ENCODE measurements around the gene GPM6B. TPM values are rescaled to one million over a fixed set of nuclear protein-coding genes. Genes with fewer than 3 reads are reported as not detected.

The GPM6B gene, protein sequence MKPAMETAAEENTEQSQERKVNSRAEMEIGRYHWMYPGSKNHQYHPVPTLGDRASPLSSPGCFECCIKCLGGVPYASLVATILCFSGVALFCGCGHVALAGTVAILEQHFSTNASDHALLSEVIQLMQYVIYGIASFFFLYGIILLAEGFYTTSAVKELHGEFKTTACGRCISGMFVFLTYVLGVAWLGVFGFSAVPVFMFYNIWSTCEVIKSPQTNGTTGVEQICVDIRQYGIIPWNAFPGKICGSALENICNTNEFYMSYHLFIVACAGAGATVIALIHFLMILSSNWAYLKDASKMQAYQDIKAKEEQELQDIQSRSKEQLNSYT
- 1.8 TPM in 2 replicates for polyA plus RNA-seq (2013)

DNA sequence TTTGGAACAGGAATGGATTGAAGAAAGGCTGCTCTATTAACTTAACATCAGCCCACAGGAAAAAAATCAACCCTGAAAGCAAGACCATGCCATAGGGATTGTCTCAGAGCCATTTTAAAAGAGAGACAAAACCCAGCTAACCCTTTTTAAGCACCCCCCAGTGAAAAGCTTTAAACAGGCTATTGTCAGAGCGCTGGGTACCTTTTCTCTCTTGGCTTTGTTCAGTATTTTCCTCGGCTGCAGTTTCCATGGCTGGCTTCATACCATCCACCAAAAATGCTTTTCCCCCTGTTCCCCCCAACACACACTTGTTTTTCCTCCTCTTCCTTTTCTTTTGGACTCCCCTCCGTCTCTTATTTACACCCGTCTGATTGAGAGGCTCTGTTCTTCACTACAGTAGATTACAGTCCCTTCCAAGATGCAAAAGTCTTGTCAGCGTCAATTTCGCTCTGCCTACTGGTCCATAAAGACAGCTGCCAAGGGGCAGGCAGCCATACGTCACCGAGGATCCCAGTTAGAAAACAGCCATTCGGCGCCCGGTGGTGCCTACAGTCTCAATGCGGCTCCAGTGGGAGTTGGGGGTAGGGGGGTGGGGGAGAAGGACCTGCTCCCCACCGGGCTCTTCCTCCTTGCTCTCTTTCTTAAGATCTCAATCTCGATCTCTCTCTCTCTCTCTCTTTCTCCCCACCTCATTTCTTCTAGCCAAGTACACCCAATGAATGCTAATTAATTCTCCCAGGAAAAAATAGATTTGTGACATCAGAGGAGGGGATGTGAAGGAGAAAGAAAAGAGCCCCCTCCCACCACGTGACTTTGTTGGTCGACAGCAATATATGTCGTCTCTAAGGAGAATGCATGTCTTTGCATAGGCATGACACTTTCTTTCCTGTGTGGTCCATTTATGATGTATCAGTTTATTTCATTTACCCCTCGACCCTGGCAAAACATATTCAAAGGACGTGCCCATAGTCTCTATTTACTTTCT lies at the start of gene GPM6B:
GPM6B (minus strand) TSS at position 451 of the 985 bp plus-strand sequence; CDS start at position 262, 189 bp downstream.
- Histone ChIP-seq H4K8ac (ENCODE audit: low read depth, low read length) (no peak within 1 kb of the TSS), H2BK12ac (ENCODE audit: low read length) (no peak within 1 kb of the TSS), H3K4ac (ENCODE audit: low read depth, low read length) (no peak within 1 kb of the TSS), H3K14ac (ENCODE audit: low read length) (no peak within 1 kb of the TSS), H2AK5ac (ENCODE audit: low read length) (no peak within 1 kb of the TSS), H3K9me3 (ENCODE audit: insufficient read depth, low read depth, low read length) (no peaks in the 10 kb centered on the region), H4K91ac (ENCODE audit: low read depth, low read length) (no peak within 1 kb of the TSS), H2BK5ac (ENCODE audit: low read depth, low read length, poor library complexity) (no peak within 1 kb of the TSS), H2AFZ (ENCODE audit: insufficient read depth, low read length, poor library complexity) (no peak within 1 kb of the TSS), H3K4me2 (ENCODE audit: low read length) (no peak within 1 kb of the TSS), H3K4me3 (ENCODE audit: low read depth, low read length) (no peak within 1 kb of the TSS), H3K18ac (ENCODE audit: low read length) (no peak within 1 kb of the TSS), H3K23ac (ENCODE audit: low read length) (no peak within 1 kb of the TSS), H3K27me3 (ENCODE audit: insufficient read depth, low read length) (no peaks in the 10 kb centered on the region), H4K12ac (ENCODE audit: low read depth, low read length) (no peak within 1 kb of the TSS), H2BK120ac (ENCODE audit: insufficient read depth, low read length, poor library complexity) (no peak within 1 kb of the TSS), H3K27ac (ENCODE audit: low read depth, low read length) (no peak within 1 kb of the TSS), H3K4me1 (ENCODE audit: control insufficient read depth in 1 of 2, insufficient read depth in 2 of 2, low read length in 2 of 2) (no peaks in the 10 kb centered on the region), H3K79me1 (ENCODE audit: low read length) (no peaks in the 10 kb centered on the region), H3K79me2 (ENCODE audit: control insufficient read depth, insufficient read depth, low read length, poor library complexity) (no peaks in the 10 kb centered on the region), H3K36me3 (ENCODE audit: control insufficient read depth in 1 of 2, insufficient read depth in 2 of 2, low read length in 2 of 2) (no peaks in the 10 kb centered on the region), H3K9ac (ENCODE audit: low read length) (no peak within 1 kb of the TSS)
- DNase-seq, result no peak
- no CpG with 5 or more reads among the region's 19 CpGs for WGBS (ENCODE audit: extremely low coverage, insufficient coverage, insufficient read length)

DNA sequence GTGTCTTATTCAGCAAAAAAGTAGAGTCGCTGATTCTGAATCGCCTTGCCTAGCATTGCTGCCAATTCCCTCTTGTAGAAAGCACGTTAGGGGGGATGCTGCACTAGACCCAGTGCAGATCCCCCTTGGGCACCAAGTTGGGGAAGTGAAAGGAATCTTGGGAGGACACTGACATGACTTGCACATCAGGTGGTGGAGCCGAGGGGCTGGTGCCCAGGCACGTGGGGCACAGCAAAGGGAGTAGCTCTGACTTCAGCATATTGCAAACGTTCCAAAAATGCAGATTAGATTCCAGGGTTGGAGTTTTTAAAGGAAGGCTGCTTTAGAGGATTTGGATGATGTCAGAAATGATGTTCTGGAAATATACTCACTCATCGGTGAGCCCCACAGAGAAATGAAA lies 47.4 kb upstream of the GPM6B start:
- no peak overlapping the region for H3K18ac ChIP-seq (ENCODE audit: low read length)
- no peak overlapping the region for H3K9ac ChIP-seq (ENCODE audit: low read length)
- no peaks in the 10 kb centered on the region for H3K79me1 ChIP-seq (ENCODE audit: low read length)
- no peaks in the 10 kb centered on the region for H3K36me3 ChIP-seq (ENCODE audit: control insufficient read depth in 1 of 2, insufficient read depth in 2 of 2, low read length in 2 of 2)
- no peak for DNase-seq
- H4K91ac ChIP-seq (ENCODE audit: low read depth, low read length), result no peak overlapping the region
- H2BK120ac ChIP-seq (ENCODE audit: insufficient read depth, low read length, poor library complexity), result no peak overlapping the region
- no peak overlapping the region for H3K4ac ChIP-seq (ENCODE audit: low read depth, low read length)
- H3K4me2 ChIP-seq (ENCODE audit: low read length), result no peak overlapping the region
- H3K27me3 ChIP-seq (ENCODE audit: insufficient read depth, low read length), result no peaks in the 10 kb centered on the region
- no peaks in the 10 kb centered on the region for H3K79me2 ChIP-seq (ENCODE audit: control insufficient read depth, insufficient read depth, low read length, poor library complexity)
- H4K12ac ChIP-seq (ENCODE audit: low read depth, low read length), result no peak overlapping the region
- WGBS (ENCODE audit: extremely low coverage, insufficient coverage, insufficient read length), result no CpG with 5 or more reads among the region's 7 CpGs
- no peak overlapping the region for H3K23ac ChIP-seq (ENCODE audit: low read length)
- no peaks in the 10 kb centered on the region for H3K4me1 ChIP-seq (ENCODE audit: control insufficient read depth in 1 of 2, insufficient read depth in 2 of 2, low read length in 2 of 2)
- H3K9me3 ChIP-seq (ENCODE audit: insufficient read depth, low read depth, low read length), result no peaks in the 10 kb centered on the region
- H2BK12ac ChIP-seq (ENCODE audit: low read length), result no peak overlapping the region
- H2AFZ ChIP-seq (ENCODE audit: insufficient read depth, low read length, poor library complexity), result no peak overlapping the region
- H2AK5ac ChIP-seq (ENCODE audit: low read length), result no peak overlapping the region
- H2BK5ac ChIP-seq (ENCODE audit: low read depth, low read length, poor library complexity), result no peak overlapping the region
- H3K4me3 ChIP-seq (ENCODE audit: low read depth, low read length), result no peak overlapping the region
- H4K8ac ChIP-seq (ENCODE audit: low read depth, low read length), result no peak overlapping the region
- H3K27ac ChIP-seq (ENCODE audit: low read depth, low read length), result no peak overlapping the region
- H3K14ac ChIP-seq (ENCODE audit: low read length), result no peak overlapping the region

DNA sequence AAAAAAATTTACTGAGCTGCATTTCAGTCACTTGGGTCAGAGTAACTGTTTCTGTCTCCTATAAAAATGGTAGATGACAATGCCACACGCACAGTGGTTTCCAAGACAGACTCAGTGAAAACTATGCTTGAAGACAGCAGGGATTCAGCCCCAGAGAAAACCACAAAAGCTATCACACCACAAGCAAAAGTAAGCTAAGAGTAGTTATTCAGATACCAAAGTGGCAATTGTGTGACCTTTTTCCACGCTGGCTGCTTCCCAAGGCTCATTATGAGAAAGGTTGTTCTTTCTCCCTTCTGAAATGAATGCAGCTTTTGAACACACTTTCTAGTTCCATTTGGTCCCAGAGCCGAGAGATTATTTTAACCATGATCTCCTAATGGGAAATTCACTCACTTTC lies 46.4 kb upstream of the GPM6B start:
- Histone ChIP-seq H3K18ac (ENCODE audit: low read length) (no peak overlapping the region), H2BK5ac (ENCODE audit: low read depth, low read length, poor library complexity) (no peak overlapping the region), H3K4me3 (ENCODE audit: low read depth, low read length) (no peak overlapping the region), H4K8ac (ENCODE audit: low read depth, low read length) (no peak overlapping the region), H3K9me3 (ENCODE audit: insufficient read depth, low read depth, low read length) (no peaks in the 10 kb centered on the region), H3K4me1 (ENCODE audit: control insufficient read depth in 1 of 2, insufficient read depth in 2 of 2, low read length in 2 of 2) (no peaks in the 10 kb centered on the region), H4K12ac (ENCODE audit: low read depth, low read length) (no peak overlapping the region), H3K27ac (ENCODE audit: low read depth, low read length) (no peak overlapping the region), H3K27me3 (ENCODE audit: insufficient read depth, low read length) (no peaks in the 10 kb centered on the region), H3K4me2 (ENCODE audit: low read length) (no peak overlapping the region), H3K14ac (ENCODE audit: low read length) (no peak overlapping the region), H3K9ac (ENCODE audit: low read length) (no peak overlapping the region), H3K23ac (ENCODE audit: low read length) (no peak overlapping the region), H3K4ac (ENCODE audit: low read depth, low read length) (no peak overlapping the region), H2AK5ac (ENCODE audit: low read length) (no peak overlapping the region), H3K36me3 (ENCODE audit: control insufficient read depth in 1 of 2, insufficient read depth in 2 of 2, low read length in 2 of 2) (no peaks in the 10 kb centered on the region), H3K79me1 (ENCODE audit: low read length) (no peaks in the 10 kb centered on the region), H4K91ac (ENCODE audit: low read depth, low read length) (no peak overlapping the region), H2AFZ (ENCODE audit: insufficient read depth, low read length, poor library complexity) (no peak overlapping the region), H3K79me2 (ENCODE audit: control insufficient read depth, insufficient read depth, low read length, poor library complexity) (no peaks in the 10 kb centered on the region), H2BK120ac (ENCODE audit: insufficient read depth, low read length, poor library complexity) (no peak overlapping the region), H2BK12ac (ENCODE audit: low read length) (no peak overlapping the region)
- no CpG with 5 or more reads among the region's 3 CpGs for WGBS (ENCODE audit: extremely low coverage, insufficient coverage, insufficient read length)
- DNase-seq, result no peak

DNA sequence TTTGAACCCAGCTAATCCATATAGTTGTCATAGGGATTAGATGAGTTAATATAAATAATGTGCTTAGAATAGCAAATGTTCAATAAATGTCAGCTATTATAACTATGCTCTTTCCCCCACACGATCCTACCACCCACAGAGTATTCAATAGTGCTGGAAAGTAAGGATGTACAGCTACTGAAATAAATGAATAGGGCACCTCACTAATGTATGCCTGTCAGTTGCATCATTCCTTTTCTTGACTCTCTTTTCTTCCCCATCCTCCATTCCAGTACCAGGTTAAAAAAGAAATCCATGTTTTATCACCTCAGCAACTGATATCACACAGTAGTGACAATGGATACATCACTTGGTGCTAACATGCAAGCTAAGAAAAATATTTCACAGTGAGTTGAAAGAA lies 42.8 kb upstream of the GPM6B start:
- H2AFZ ChIP-seq (ENCODE audit: insufficient read depth, low read length, poor library complexity), result no peak overlapping the region
- no peak overlapping the region for H3K4ac ChIP-seq (ENCODE audit: low read depth, low read length)
- H4K12ac ChIP-seq (ENCODE audit: low read depth, low read length), result no peak overlapping the region
- H3K4me3 ChIP-seq (ENCODE audit: low read depth, low read length), result no peak overlapping the region
- no CpG with 5 or more reads among the region's 1 CpG for WGBS (ENCODE audit: extremely low coverage, insufficient coverage, insufficient read length)
- H3K27me3 ChIP-seq (ENCODE audit: insufficient read depth, low read length), result no peaks in the 10 kb centered on the region
- no peaks in the 10 kb centered on the region for H3K79me2 ChIP-seq (ENCODE audit: control insufficient read depth, insufficient read depth, low read length, poor library complexity)
- H2BK120ac ChIP-seq (ENCODE audit: insufficient read depth, low read length, poor library complexity), result no peak overlapping the region
- H3K23ac ChIP-seq (ENCODE audit: low read length), result no peak overlapping the region
- H3K18ac ChIP-seq (ENCODE audit: low read length), result no peak overlapping the region
- no peak overlapping the region for H3K14ac ChIP-seq (ENCODE audit: low read length)
- H2BK12ac ChIP-seq (ENCODE audit: low read length), result no peak overlapping the region
- no peaks in the 10 kb centered on the region for H3K79me1 ChIP-seq (ENCODE audit: low read length)
- no peak overlapping the region for H3K9ac ChIP-seq (ENCODE audit: low read length)
- no peak for DNase-seq
- H4K91ac ChIP-seq (ENCODE audit: low read depth, low read length), result no peak overlapping the region
- no peak overlapping the region for H2AK5ac ChIP-seq (ENCODE audit: low read length)
- H4K8ac ChIP-seq (ENCODE audit: low read depth, low read length), result no peak overlapping the region
- no peak overlapping the region for H2BK5ac ChIP-seq (ENCODE audit: low read depth, low read length, poor library complexity)
- no peak overlapping the region for H3K4me2 ChIP-seq (ENCODE audit: low read length)
- no peak overlapping the region for H3K27ac ChIP-seq (ENCODE audit: low read depth, low read length)
- no peaks in the 10 kb centered on the region for H3K4me1 ChIP-seq (ENCODE audit: control insufficient read depth in 1 of 2, insufficient read depth in 2 of 2, low read length in 2 of 2)
- H3K36me3 ChIP-seq (ENCODE audit: control insufficient read depth in 1 of 2, insufficient read depth in 2 of 2, low read length in 2 of 2), result no peaks in the 10 kb centered on the region
- no peaks in the 10 kb centered on the region for H3K9me3 ChIP-seq (ENCODE audit: insufficient read depth, low read depth, low read length)
